ENCODE measurements around the gene ACAP3.

DNA sequence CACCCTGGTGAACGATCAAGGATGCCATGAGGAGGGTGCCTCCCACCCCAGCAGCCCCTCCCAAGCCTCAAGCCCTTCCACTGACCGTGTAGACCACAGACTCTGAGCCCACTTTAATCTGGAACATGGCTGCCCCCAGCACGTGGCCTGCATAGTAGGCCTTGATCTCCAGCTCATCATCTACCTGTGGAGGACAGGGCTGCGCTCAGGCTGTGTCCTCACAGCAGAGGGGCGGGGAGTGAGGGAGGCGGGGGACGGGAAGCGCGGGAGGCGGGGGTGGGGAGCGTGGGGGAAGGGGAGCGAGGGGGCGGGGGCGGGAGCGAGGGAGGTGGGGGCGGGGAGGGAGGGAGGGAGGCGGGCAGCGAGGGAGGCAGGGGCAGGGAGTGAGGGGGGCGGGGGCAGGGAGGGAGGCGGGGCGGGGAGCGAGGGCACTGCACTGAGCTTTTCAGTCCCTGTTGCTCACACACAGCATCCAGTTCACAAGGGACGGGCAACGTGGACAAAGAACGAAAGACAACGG, 7.8 kb upstream of the ACAP3 start:
- TF ChIP-seq CTCF (IDR thresholded peaks at IDR 0.05; ENCODE audit: low read depth, low read length, missing input control) (no peak), ZBTB33 (IDR thresholded peaks at IDR 0.05) (no peak), RXRA (IDR thresholded peaks at IDR 0.05) (no peak), GABPA (IDR thresholded peaks at IDR 0.05 in 1 of 2, conservative IDR thresholded peaks at IDR 0.05 in 1 of 2) (no peak), NR2F2 (IDR thresholded peaks at IDR 0.05) (no peak), RAD21 (IDR thresholded peaks at IDR 0.05) (no peak), ATF3 (IDR thresholded peaks at IDR 0.05) (no peak), FOXA1 (IDR thresholded peaks at IDR 0.05) (no peak), HNF4A (conservative IDR thresholded peaks at IDR 0.05) (no peak), YY1 (IDR thresholded peaks at IDR 0.05) (no peak), TAF1 (conservative IDR thresholded peaks at IDR 0.05) (no peak)

Measured in liver (tissue), 3 donors.